Neuronal stem cell (in vitro differentiated cells): Measurements from ENCODE around the gene HTRA3.

ENCODE experiments used
- DNase-seq: peaks from one replicate; pipeline ENCODE4 v3.0.0-alpha.2; 2013; ENCODE audit warnings: low spot score
- H2AFZ ChIP-seq: one replicate; pipeline ENCODE4 v1.6.1; 2013; ENCODE audit warnings: mild to moderate bottlenecking, low read length, inconsistent platforms
- H2AK5ac ChIP-seq: 2 replicates; pipeline ENCODE4 v1.6.1; 2013; ENCODE audit warnings: low read depth, mild to moderate bottlenecking, inconsistent platforms, low read length, moderate library complexity, mixed read lengths
- H2BK120ac ChIP-seq: 2 replicates; pipeline ENCODE4 v1.6.1; 2013; ENCODE audit warnings: low read depth, mild to moderate bottlenecking, inconsistent platforms, low read length, moderate library complexity, mixed read lengths
- H2BK12ac ChIP-seq: one replicate; pipeline ENCODE4 v1.6.1; 2013; ENCODE audit warnings: low read length, inconsistent platforms
- H2BK15ac ChIP-seq: 2 replicates; pipeline ENCODE4 v1.6.1; 2013; ENCODE audit warnings: mild to moderate bottlenecking, low read length, inconsistent platforms, mixed read lengths
- H2BK5ac ChIP-seq: one replicate; pipeline ENCODE4 v1.6.1; 2013; ENCODE audit warnings: inconsistent platforms, mild to moderate bottlenecking, low read length, moderate library complexity
- H3K14ac ChIP-seq: one replicate; pipeline ENCODE4 v1.6.1; 2013; ENCODE audit warnings: low read length, inconsistent platforms
- H3K18ac ChIP-seq: 2 replicates; pipeline ENCODE4 v1.6.1; 2013; ENCODE audit warnings: low read length, inconsistent platforms
- H3K23ac ChIP-seq: 2 replicates; pipeline ENCODE4 v1.6.1; 2013; ENCODE audit warnings: low read depth, mild to moderate bottlenecking, mixed read lengths, low read length, inconsistent platforms; ENCODE audit not compliant: poor library complexity
- H3K27ac ChIP-seq: replicated peaks from 3 replicates; pipeline ENCODE4 v1.5.1; 2013; ENCODE audit warnings: low read length, inconsistent platforms
- H3K27me3 ChIP-seq, 3 experiments: 2 replicates each; pipeline ENCODE4 v1.6.1; 2013; ENCODE audit warnings: low read length in 3 of 3, mild to moderate bottlenecking in 2 of 3, inconsistent platforms in 1 of 3, low read depth in 1 of 3, mixed read lengths in 1 of 3, moderate library complexity in 1 of 3; ENCODE audit not compliant: control insufficient read depth in 3 of 3, insufficient read depth in 3 of 3
- H3K36me3 ChIP-seq, 2 donors: replicated peaks in 1 of 2; 2 replicates each; pipeline ENCODE4 v1.6.1; 2013; ENCODE audit warnings: low read length in 2 of 2; ENCODE audit not compliant: control insufficient read depth in 2 of 2, insufficient read depth in 2 of 2
- H3K4ac ChIP-seq: 2 replicates; pipeline ENCODE4 v1.6.1; 2013; ENCODE audit warnings: inconsistent platforms, mild to moderate bottlenecking, low read length, moderate library complexity
- H3K4me1 ChIP-seq, 2 donors: 1 replicate in 1 of 2; 2 replicates in 1 of 2; pipeline ENCODE4 v1.6.1; 2013; ENCODE audit warnings: low read length in 2 of 2, low read depth in 1 of 2; ENCODE audit not compliant: control insufficient read depth in 2 of 2, insufficient read depth in 1 of 2
- H3K4me2 ChIP-seq: one replicate; pipeline ENCODE4 v1.6.1; 2013; ENCODE audit warnings: mild to moderate bottlenecking, low read length, inconsistent platforms; ENCODE audit not compliant: insufficient read depth, poor library complexity, severe bottlenecking
- H3K4me3 ChIP-seq, 2 donors: 2 replicates each; pipeline ENCODE4 v1.5.1; 2013; ENCODE audit warnings: low read length in 2 of 2, mild to moderate bottlenecking in 2 of 2, inconsistent platforms in 1 of 2, moderate library complexity in 1 of 2
- H3K79me1 ChIP-seq: one replicate; pipeline ENCODE4 v1.6.1; 2013; ENCODE audit warnings: low read depth, mild to moderate bottlenecking, inconsistent platforms, low read length, moderate library complexity
- H3K9ac ChIP-seq: one replicate; pipeline ENCODE4 v1.6.1; 2013; ENCODE audit warnings: mild to moderate bottlenecking, low read depth, low read length, inconsistent platforms; ENCODE audit not compliant: poor library complexity
- H3K9me3 ChIP-seq, 2 donors: replicated peaks in 1 of 2; 2 replicates each; pipeline versions ENCODE3 to v1.6.1; 2013; ENCODE audit warnings: low read length in 2 of 2, mild to moderate bottlenecking in 2 of 2, inconsistent platforms in 1 of 2, low read depth in 1 of 2, mixed read lengths in 1 of 2, moderate library complexity in 1 of 2; ENCODE audit not compliant: control insufficient read depth in 2 of 2, insufficient read depth in 1 of 2
- H4K8ac ChIP-seq: one replicate; pipeline ENCODE4 v1.6.1; 2013; ENCODE audit warnings: low read depth, mild to moderate bottlenecking, inconsistent platforms, low read length, moderate library complexity
- H4K91ac ChIP-seq: one replicate; pipeline ENCODE4 v1.6.1; 2013; ENCODE audit warnings: low read length, low read depth, mild to moderate bottlenecking, inconsistent platforms; ENCODE audit not compliant: poor library complexity
- WGBS, 2 donors: extraction: QIAGEN DNeasy Blood & Tissue Kit; methylation state at CpG; one replicate each; pipeline ENCODE4 v1.1.7; 2013; ENCODE audit warnings: missing lambda C conversion rate in 2 of 2, mixed read lengths in 1 of 2; ENCODE audit not compliant: insufficient read length in 2 of 2, insufficient replicate concordance in 1 of 2; ENCODE audit errors: extremely low coverage in 2 of 2; 5-methylcytosine and 5-hydroxymethylcytosine counted together

Gene HTRA3

GRCh38 chr4:8237256-8237989, 32.1 kb upstream of the HTRA3 start:
- Histone ChIP-seq H3K14ac (peak overlapping the region; percentile 98), H4K8ac (peak overlapping the region; percentile 7), H3K18ac (peak overlapping the region; percentile 35), H3K27me3 (no peaks in the 10 kb centered on the region), H3K4me1 (peaks cover under 1 to 8% of the 10 kb centered on the region in 2 donors), H2AK5ac (no peak overlapping the region), H3K4me2 (no peak overlapping the region), H3K23ac (no peak overlapping the region), H2BK15ac (peak overlapping the region; percentile 70), H2AFZ (no peak overlapping the region), H3K9me3 (peaks cover 0 to 5% of the 10 kb centered on the region in 2 donors), H3K4ac (no peak overlapping the region), H3K9ac (no peak overlapping the region), H3K79me1 (peaks cover 2% of the 10 kb centered on the region), H2BK12ac (no peak overlapping the region), H3K36me3 (no peaks in the 10 kb centered on the region), H2BK5ac (peak overlapping the region; percentile 67), H3K27ac (no peak overlapping the region), H4K91ac (no peak overlapping the region), H3K4me3 (no peak overlapping the region), H2BK120ac (no peak overlapping the region)
- WGBS, 2 donors: no CpG with 5 or more reads among the region's 29 CpGs
- no peak for DNase-seq

DNA sequence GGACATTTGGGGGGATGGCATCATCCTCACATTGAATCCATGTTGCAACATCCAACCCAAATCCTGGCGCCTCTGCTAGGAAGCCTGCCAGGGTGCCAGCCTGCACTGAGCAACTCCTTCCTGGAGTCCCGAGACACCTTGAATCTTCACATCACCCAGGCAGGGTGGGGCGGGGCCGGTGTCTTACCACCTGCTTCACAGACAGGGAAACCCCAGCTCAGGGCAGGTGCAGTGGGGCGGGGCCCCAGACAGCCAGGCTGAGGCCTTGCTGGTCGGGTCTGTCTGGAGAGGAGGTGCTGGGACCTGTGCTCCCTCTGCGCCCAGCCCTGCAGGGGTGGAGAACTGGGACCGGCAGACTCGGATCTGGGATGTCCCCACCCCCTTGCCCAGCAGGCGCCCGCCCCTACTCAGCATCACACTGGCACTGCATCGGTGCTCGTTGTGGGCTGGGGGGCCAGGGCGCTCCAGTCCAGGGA, 31.5 kb upstream of the HTRA3 start:
- WGBS, 2 donors: no CpG with 5 or more reads among the region's 14 CpGs
- DNase-seq: no peak

GRCh38 chr4:8238515-8239053, 31.0 kb upstream of the HTRA3 start:
- Histone ChIP-seq H3K27ac (no peak overlapping the region), H3K79me1 (peaks cover 2% of the 10 kb centered on the region), H2BK15ac (peak overlapping the region; percentile 49), H2BK120ac (peak overlapping the region; percentile 67), H3K23ac (no peak overlapping the region), H4K8ac (peak overlapping the region; percentile 19), H3K27me3 (no peaks in the 10 kb centered on the region), H3K18ac (peak overlapping the region; percentile 66), H2AFZ (no peak overlapping the region), H3K36me3 (no peaks in the 10 kb centered on the region), H3K14ac (no peak overlapping the region), H2BK12ac (no peak overlapping the region), H3K9me3 (peaks cover 0 to 5% of the 10 kb centered on the region in 2 donors), H3K4me3 (no peak overlapping the region), H4K91ac (no peak overlapping the region), H3K4me1 (peaks cover 6 to 10% of the 10 kb centered on the region in 2 donors), H3K9ac (no peak overlapping the region), H3K4me2 (no peak overlapping the region), H2AK5ac (peak overlapping the region; percentile 71), H3K4ac (no peak overlapping the region), H2BK5ac (no peak overlapping the region)
- WGBS, 2 donors: no CpG with 5 or more reads among the region's 17 CpGs
- DNase-seq: peak; percentile 26

More for the DNA sequence above, 31.5 kb upstream of the HTRA3 start:
- Histone ChIP-seq H3K27me3 (no peaks in the 10 kb centered on the region), H3K79me1 (peaks cover 2% of the 10 kb centered on the region), H3K4me3 (no peak overlapping the region), H2BK5ac (no peak overlapping the region), H3K18ac (peak overlapping the region; percentile 66), H3K27ac (no peak overlapping the region), H4K91ac (no peak overlapping the region), H3K36me3 (no peaks in the 10 kb centered on the region), H4K8ac (no peak overlapping the region), H3K23ac (no peak overlapping the region), H2BK15ac (no peak overlapping the region), H2AK5ac (peak overlapping the region; percentile 71), H3K4me2 (no peak overlapping the region), H2BK120ac (no peak overlapping the region), H3K9ac (no peak overlapping the region), H2AFZ (no peak overlapping the region), H3K14ac (no peak overlapping the region), H3K4ac (no peak overlapping the region), H3K9me3 (peaks cover 0 to 5% of the 10 kb centered on the region in 2 donors), H2BK12ac (no peak overlapping the region), H3K4me1 (peaks cover 6 to 10% of the 10 kb centered on the region in 2 donors)

DNA sequence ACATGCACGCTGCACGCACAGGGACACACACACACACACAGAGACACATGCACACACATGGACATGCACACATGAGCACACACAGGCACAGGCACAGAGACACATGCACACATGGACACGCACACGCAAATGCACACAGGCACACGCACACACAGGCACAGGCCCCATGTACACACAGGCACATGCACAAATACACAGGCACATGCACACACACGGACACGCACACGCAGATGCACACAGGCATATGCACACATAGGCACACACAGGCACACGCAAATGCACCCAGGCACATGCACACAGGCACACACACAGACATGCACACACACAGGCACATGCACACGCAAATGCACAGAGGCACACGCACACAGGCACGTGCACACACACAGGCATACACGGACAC, 30.3 kb upstream of the HTRA3 start:
- no peak overlapping the region for H3K9ac ChIP-seq
- WGBS, 2 donors: no CpG with 5 or more reads among the region's 13 CpGs
- peak overlapping the region; percentile 98 for H4K8ac ChIP-seq
- H2BK120ac ChIP-seq: peak overlapping the region; percentile 67
- H3K4me2 ChIP-seq: no peak overlapping the region
- no peak overlapping the region for H3K18ac ChIP-seq
- H3K79me1 ChIP-seq: peaks cover 2% of the 10 kb centered on the region
- peak overlapping the region in 1 of 2 donors; percentile 65 for H3K4me3 ChIP-seq
- no peak overlapping the region for H3K27ac ChIP-seq
- H3K9me3 ChIP-seq: peaks cover 0 to 5% of the 10 kb centered on the region in 2 donors
- peak overlapping the region; percentile 5 for H3K14ac ChIP-seq
- H3K4me1 ChIP-seq: peaks cover 6 to 10% of the 10 kb centered on the region in 2 donors
- peak overlapping the region; percentile 75 for H2AK5ac ChIP-seq
- no peak overlapping the region for H3K4ac ChIP-seq
- peak overlapping the region; percentile 49 for H2BK15ac ChIP-seq
- H2BK5ac ChIP-seq: peak overlapping the region; percentile 39
- H3K36me3 ChIP-seq: no peaks in the 10 kb centered on the region
- H2BK12ac ChIP-seq: no peak overlapping the region
- no peak overlapping the region for H2AFZ ChIP-seq
- peak overlapping the region; percentile 99 for H4K91ac ChIP-seq
- no peaks in the 10 kb centered on the region for H3K27me3 ChIP-seq
- no peak for DNase-seq
- H3K23ac ChIP-seq: peak overlapping the region; percentile 93
